ENCODE results near the gene RGSL1. TPM values are rescaled to one million over a fixed set of nuclear protein-coding genes. Genes with fewer than 3 reads are reported as not detected.
"Not testable (repeated sequence)": the region's sequence is repeated elsewhere in the genome, so short reads cannot be mapped to it uniquely, and the experiment has no call there.

RGSL1 gene
- total and polyA plus RNA-seq, 9 donors: 0.43 TPM; not detected in 8

- no peaks in the 10 kb centered on the region for H3K27me3 ChIP-seq (ENCODE audit: control insufficient read depth, insufficient read depth, low read length)
- no peak overlapping the region for H3K27ac ChIP-seq (ENCODE audit: low read length)
- 33% methylated on average over 3 of the region's 4 CpGs for WGBS (ENCODE audit: insufficient coverage)
- no peak for DNase-seq
- no peaks in the 10 kb centered on the region for H3K4me1 ChIP-seq (ENCODE audit: control insufficient read depth, insufficient read depth, low read length)
- no peaks in the 10 kb centered on the region for H3K9me3 ChIP-seq (replicated peaks; ENCODE audit: control insufficient read depth, low read depth, low read length)
- no peak overlapping the region for H3K4me3 ChIP-seq (ENCODE audit: low read length)
- H3K36me3 ChIP-seq (ENCODE audit: control insufficient read depth, insufficient read depth, low read length): no peaks in the 10 kb centered on the region
Measured at GRCh38 chr1:182444497-182444896, 5.4 kb upstream of the RGSL1 start.

- no CpG with 5 or more reads among the region's 3 CpGs for WGBS (ENCODE audit: insufficient coverage)
- Histone ChIP-seq H3K4me3 (ENCODE audit: low read length) (no peak overlapping the region), H3K27ac (ENCODE audit: low read length) (no peak overlapping the region), H3K36me3 (ENCODE audit: control insufficient read depth, insufficient read depth, low read length) (no peaks in the 10 kb centered on the region), H3K4me1 (ENCODE audit: control insufficient read depth, insufficient read depth, low read length) (no peaks in the 10 kb centered on the region), H3K27me3 (ENCODE audit: control insufficient read depth, insufficient read depth, low read length) (no peaks in the 10 kb centered on the region), H3K9me3 (replicated peaks; ENCODE audit: control insufficient read depth, low read depth, low read length) (no peaks in the 10 kb centered on the region)
- peak; percentile 7 for DNase-seq
Measured at GRCh38 chr1:182446033-182446669, 3.8 kb upstream of the RGSL1 start.

GRCh38 chr1:182447124-182447523, 2.8 kb upstream of the RGSL1 start:
- not testable (repeated sequence) for H3K4me1 ChIP-seq (ENCODE audit: control insufficient read depth, insufficient read depth, low read length); H3K27ac ChIP-seq (ENCODE audit: low read length); DNase-seq; H3K27me3 ChIP-seq (ENCODE audit: control insufficient read depth, insufficient read depth, low read length); H3K36me3 ChIP-seq (ENCODE audit: control insufficient read depth, insufficient read depth, low read length); H3K9me3 ChIP-seq (replicated peaks; ENCODE audit: control insufficient read depth, low read depth, low read length); H3K4me3 ChIP-seq (ENCODE audit: low read length)
- WGBS (ENCODE audit: insufficient coverage): 100% methylated on average over 1 of the region's 2 CpGs

- no peaks in the 10 kb centered on the region for H3K4me1 ChIP-seq (ENCODE audit: control insufficient read depth, insufficient read depth, low read length)
- H3K27ac ChIP-seq (ENCODE audit: low read length): no peak overlapping the region
- no CpG with 5 or more reads among the region's 1 CpG for WGBS (ENCODE audit: insufficient coverage)
- DNase-seq: no peak
- no peaks in the 10 kb centered on the region for H3K9me3 ChIP-seq (replicated peaks; ENCODE audit: control insufficient read depth, low read depth, low read length)
- H3K36me3 ChIP-seq (ENCODE audit: control insufficient read depth, insufficient read depth, low read length): no peaks in the 10 kb centered on the region
- no peak overlapping the region for H3K4me3 ChIP-seq (ENCODE audit: low read length)
- no peaks in the 10 kb centered on the region for H3K27me3 ChIP-seq (ENCODE audit: control insufficient read depth, insufficient read depth, low read length)
Measured at GRCh38 chr1:182447660-182448059, 2.3 kb upstream of the RGSL1 start.

- DNase-seq: peak; percentile 11
Measured at GRCh38 chr1:182453631-182454030, 3.7 kb downstream of the RGSL1 start.

GRCh38 chr1:182457844-182458243, 7.9 kb downstream of the RGSL1 start:
- Histone ChIP-seq H3K27ac (ENCODE audit: low read length) (no peak overlapping the region), H3K9me3 (replicated peaks; ENCODE audit: control insufficient read depth, low read depth, low read length) (no peaks in the 10 kb centered on the region), H3K27me3 (ENCODE audit: control insufficient read depth, insufficient read depth, low read length) (no peaks in the 10 kb centered on the region), H3K36me3 (ENCODE audit: control insufficient read depth, insufficient read depth, low read length) (no peaks in the 10 kb centered on the region), H3K4me1 (ENCODE audit: control insufficient read depth, insufficient read depth, low read length) (no peaks in the 10 kb centered on the region), H3K4me3 (ENCODE audit: low read length) (no peak overlapping the region)
- DNase-seq: no peak
- whole genome bisulfite sequencing (ENCODE audit: insufficient coverage): 77% methylated on average over 3 of the region's 3 CpGs

More at GRCh38 chr1:182453631-182454030, 3.7 kb downstream of the RGSL1 start:
- WGBS (ENCODE audit: insufficient coverage): 64% methylated on average over 3 of the region's 7 CpGs
- Histone ChIP-seq H3K27ac (ENCODE audit: low read length) (no peak overlapping the region), H3K4me3 (ENCODE audit: low read length) (no peak overlapping the region), H3K36me3 (ENCODE audit: control insufficient read depth, insufficient read depth, low read length) (no peaks in the 10 kb centered on the region), H3K9me3 (replicated peaks; ENCODE audit: control insufficient read depth, low read depth, low read length) (no peaks in the 10 kb centered on the region), H3K4me1 (ENCODE audit: control insufficient read depth, insufficient read depth, low read length) (no peaks in the 10 kb centered on the region), H3K27me3 (ENCODE audit: control insufficient read depth, insufficient read depth, low read length) (no peaks in the 10 kb centered on the region)

- Histone ChIP-seq H3K9me3 (replicated peaks; ENCODE audit: control insufficient read depth, low read depth, low read length) (no peaks in the 10 kb centered on the region), H3K4me3 (ENCODE audit: low read length) (no peak overlapping the region), H3K27ac (ENCODE audit: low read length) (no peak overlapping the region), H3K27me3 (ENCODE audit: control insufficient read depth, insufficient read depth, low read length) (no peaks in the 10 kb centered on the region), H3K4me1 (ENCODE audit: control insufficient read depth, insufficient read depth, low read length) (no peaks in the 10 kb centered on the region), H3K36me3 (ENCODE audit: control insufficient read depth, insufficient read depth, low read length) (no peaks in the 10 kb centered on the region)
- WGBS (ENCODE audit: insufficient coverage): no CpG with 5 or more reads among the region's 3 CpGs
- DNase-seq: no peak
Measured at GRCh38 chr1:182459949-182460348, 10.0 kb downstream of the RGSL1 start.

- no peak for DNase-seq
- H3K4me3 ChIP-seq (ENCODE audit: low read length): no peak overlapping the region
- H3K9me3 ChIP-seq (replicated peaks; ENCODE audit: control insufficient read depth, low read depth, low read length): no peaks in the 10 kb centered on the region
- H3K36me3 ChIP-seq (ENCODE audit: control insufficient read depth, insufficient read depth, low read length): no peaks in the 10 kb centered on the region
- H3K27me3 ChIP-seq (ENCODE audit: control insufficient read depth, insufficient read depth, low read length): no peaks in the 10 kb centered on the region
- H3K4me1 ChIP-seq (ENCODE audit: control insufficient read depth, insufficient read depth, low read length): no peaks in the 10 kb centered on the region
- H3K27ac ChIP-seq (ENCODE audit: low read length): no peak overlapping the region
Measured at GRCh38 chr1:182460550-182460951, 10.6 kb downstream of the RGSL1 start.

- Histone ChIP-seq H3K27ac (ENCODE audit: low read length) (no peak overlapping the region), H3K27me3 (ENCODE audit: control insufficient read depth, insufficient read depth, low read length) (no peaks in the 10 kb centered on the region), H3K4me3 (ENCODE audit: low read length) (no peak overlapping the region), H3K36me3 (ENCODE audit: control insufficient read depth, insufficient read depth, low read length) (no peaks in the 10 kb centered on the region), H3K4me1 (ENCODE audit: control insufficient read depth, insufficient read depth, low read length) (no peaks in the 10 kb centered on the region), H3K9me3 (replicated peaks; ENCODE audit: control insufficient read depth, low read depth, low read length) (peaks cover 7% of the 10 kb centered on the region)
- no peak for DNase-seq
- 96% methylated on average over 3 of the region's 4 CpGs for WGBS (ENCODE audit: insufficient coverage)
Measured at GRCh38 chr1:182473556-182473955, 23.6 kb downstream of the RGSL1 start.

GRCh38 chr1:182476625-182477024, 26.7 kb downstream of the RGSL1 start:
- WGBS (ENCODE audit: insufficient coverage): 58% methylated on average over 1 of the region's 2 CpGs
- Histone ChIP-seq H3K36me3 (ENCODE audit: control insufficient read depth, insufficient read depth, low read length) (no peaks in the 10 kb centered on the region), H3K9me3 (replicated peaks; ENCODE audit: control insufficient read depth, low read depth, low read length) (peaks cover 7% of the 10 kb centered on the region), H3K27ac (ENCODE audit: low read length) (no peak overlapping the region), H3K4me3 (ENCODE audit: low read length) (no peak overlapping the region), H3K27me3 (ENCODE audit: control insufficient read depth, insufficient read depth, low read length) (no peaks in the 10 kb centered on the region), H3K4me1 (ENCODE audit: control insufficient read depth, insufficient read depth, low read length) (no peaks in the 10 kb centered on the region)
- DNase-seq: no peak

- H3K9me3 ChIP-seq (replicated peaks; ENCODE audit: control insufficient read depth, low read depth, low read length): peaks cover 7% of the 10 kb centered on the region
- H3K27me3 ChIP-seq (ENCODE audit: control insufficient read depth, insufficient read depth, low read length): no peaks in the 10 kb centered on the region
- H3K36me3 ChIP-seq (ENCODE audit: control insufficient read depth, insufficient read depth, low read length): no peaks in the 10 kb centered on the region
- H3K4me3 ChIP-seq (ENCODE audit: low read length): no peak overlapping the region
- H3K4me1 ChIP-seq (ENCODE audit: control insufficient read depth, insufficient read depth, low read length): no peaks in the 10 kb centered on the region
- no peak for DNase-seq
- H3K27ac ChIP-seq (ENCODE audit: low read length): no peak overlapping the region
Measured at GRCh38 chr1:182478238-182478637, 28.3 kb downstream of the RGSL1 start.

All from muscle of leg (tissue), 11 donors.